22Rv1 (cell line): ENCODE results near the gene IL1A.
A peak's percentile ranks its signal among the peaks of the same experiment; 100 is the strongest.

Experiments
- H3K27ac ChIP-seq: fragments of 450-650 bp; 2 replicates; pipeline ENCODE4 v1.5.1; 2017
- ZFX ChIP-seq: fragments of 450-650 bp; IDR thresholded peaks from 2 replicates; pipeline ENCODE4 v1.6.1; 2017; ENCODE audit warnings: antibody characterized with exemption, borderline replicate concordance
- TF ChIP-seq, protein P1 (sequence below): fragments of 450-650 bp; IDR thresholded peaks from 2 replicates; pipeline ENCODE4 v1.5.1; 2017; ENCODE audit warnings: mild to moderate bottlenecking

The IL1A gene

GRCh38 chr2:112749755-112750559 lies 34.3 kb downstream of the IL1A start:
- no peak overlapping the region; the same call in 1 of the 2 replicates for H3K27ac ChIP-seq
- TF ChIP-seq ZFX: no peak
- TF ChIP-seq, protein P1, sequence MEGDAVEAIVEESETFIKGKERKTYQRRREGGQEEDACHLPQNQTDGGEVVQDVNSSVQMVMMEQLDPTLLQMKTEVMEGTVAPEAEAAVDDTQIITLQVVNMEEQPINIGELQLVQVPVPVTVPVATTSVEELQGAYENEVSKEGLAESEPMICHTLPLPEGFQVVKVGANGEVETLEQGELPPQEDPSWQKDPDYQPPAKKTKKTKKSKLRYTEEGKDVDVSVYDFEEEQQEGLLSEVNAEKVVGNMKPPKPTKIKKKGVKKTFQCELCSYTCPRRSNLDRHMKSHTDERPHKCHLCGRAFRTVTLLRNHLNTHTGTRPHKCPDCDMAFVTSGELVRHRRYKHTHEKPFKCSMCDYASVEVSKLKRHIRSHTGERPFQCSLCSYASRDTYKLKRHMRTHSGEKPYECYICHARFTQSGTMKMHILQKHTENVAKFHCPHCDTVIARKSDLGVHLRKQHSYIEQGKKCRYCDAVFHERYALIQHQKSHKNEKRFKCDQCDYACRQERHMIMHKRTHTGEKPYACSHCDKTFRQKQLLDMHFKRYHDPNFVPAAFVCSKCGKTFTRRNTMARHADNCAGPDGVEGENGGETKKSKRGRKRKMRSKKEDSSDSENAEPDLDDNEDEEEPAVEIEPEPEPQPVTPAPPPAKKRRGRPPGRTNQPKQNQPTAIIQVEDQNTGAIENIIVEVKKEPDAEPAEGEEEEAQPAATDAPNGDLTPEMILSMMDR: peak; percentile 97

DNA sequence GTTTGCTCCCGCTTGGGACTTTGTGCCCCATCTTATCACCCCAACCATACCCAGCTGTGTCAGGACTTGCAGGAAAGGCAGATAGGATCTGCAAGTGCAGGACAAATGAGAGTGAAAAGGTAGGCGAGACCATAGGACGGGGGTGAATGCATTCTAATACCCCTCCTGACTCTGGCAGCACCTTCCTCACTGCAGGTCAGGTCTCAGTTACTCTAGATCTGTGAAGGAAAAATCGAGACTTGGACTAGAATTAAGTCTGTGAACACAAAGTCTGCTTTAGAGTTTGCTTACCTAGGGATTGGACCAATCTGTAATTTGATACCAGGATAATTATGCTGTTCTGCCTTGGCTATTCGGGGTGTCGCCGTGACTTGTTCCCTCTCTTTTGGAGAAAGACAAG lies 43.8 kb downstream of the IL1A start:
- TF ChIP-seq, protein P1: no peak
- TF ChIP-seq ZFX: no peak
- H3K27ac ChIP-seq: no peak overlapping the region

DNA sequence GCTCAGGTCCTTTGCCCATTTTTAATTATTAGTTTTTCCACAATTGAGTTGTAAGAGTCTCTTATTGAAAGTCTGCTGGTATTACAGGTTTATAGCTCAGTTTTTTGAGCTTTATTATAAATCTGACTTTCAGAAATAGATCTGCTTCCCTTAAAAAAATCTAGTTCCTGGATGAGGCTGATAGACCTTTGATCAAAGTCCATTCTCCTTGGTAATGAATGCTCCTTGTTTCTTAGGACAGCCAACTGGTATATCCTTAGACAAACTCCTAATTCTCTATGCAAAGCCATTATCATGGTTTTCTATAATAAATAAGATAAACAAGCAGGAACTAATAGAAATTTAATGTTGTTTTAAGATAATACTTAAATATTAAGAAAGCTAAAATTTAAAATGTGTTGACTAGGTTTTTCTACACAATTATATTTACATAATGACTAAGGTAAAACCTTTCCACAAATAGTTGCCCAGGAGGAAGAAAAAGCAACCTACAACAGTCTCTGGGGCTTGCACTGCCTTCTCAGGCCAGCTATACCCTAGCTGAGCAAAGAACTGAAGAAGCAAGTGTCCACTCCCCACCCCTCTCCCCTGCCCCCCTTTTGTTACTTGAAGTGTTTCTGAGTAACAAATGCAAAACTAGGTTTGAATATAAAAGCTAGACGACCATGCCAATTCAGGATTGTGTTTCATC lies 46.6 kb downstream of the IL1A start:
- H3K27ac ChIP-seq: no peak overlapping the region
- no peak for TF ChIP-seq ZFX
- TF ChIP-seq, protein P1: no peak

GRCh38 chr2:112733871-112734270 lies 50.4 kb downstream of the IL1A start:
- H3K27ac ChIP-seq: no peak overlapping the region
- no peak for TF ChIP-seq ZFX
- TF ChIP-seq, protein P1: no peak

DNA sequence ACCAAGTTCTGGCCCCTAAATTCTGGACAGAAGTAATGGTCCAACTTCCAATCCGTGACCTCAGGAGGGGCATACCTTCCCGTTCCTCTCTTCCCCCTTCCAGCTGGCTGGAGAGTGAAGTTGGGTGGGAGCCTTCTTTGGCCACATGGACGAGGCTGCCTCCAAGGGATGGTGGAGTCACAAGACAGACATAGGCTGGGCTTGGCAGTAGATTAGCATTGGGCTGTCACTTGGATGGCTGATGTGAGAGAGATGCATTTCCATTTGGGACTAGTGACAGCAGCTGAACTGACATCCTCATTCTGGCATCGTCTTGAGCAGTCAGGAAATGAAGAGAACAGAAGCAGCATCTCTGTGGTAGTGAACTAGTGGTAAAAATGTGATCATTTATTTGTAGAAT lies 50.8 kb downstream of the IL1A start:
- TF ChIP-seq, protein P1: no peak
- TF ChIP-seq ZFX: no peak
- H3K27ac ChIP-seq: no peak overlapping the region

- H3K27ac ChIP-seq: no peak overlapping the region
- no peak for TF ChIP-seq ZFX
Measured at GRCh38 chr2:112731479-112731878, 52.8 kb downstream of the IL1A start.

DNA sequence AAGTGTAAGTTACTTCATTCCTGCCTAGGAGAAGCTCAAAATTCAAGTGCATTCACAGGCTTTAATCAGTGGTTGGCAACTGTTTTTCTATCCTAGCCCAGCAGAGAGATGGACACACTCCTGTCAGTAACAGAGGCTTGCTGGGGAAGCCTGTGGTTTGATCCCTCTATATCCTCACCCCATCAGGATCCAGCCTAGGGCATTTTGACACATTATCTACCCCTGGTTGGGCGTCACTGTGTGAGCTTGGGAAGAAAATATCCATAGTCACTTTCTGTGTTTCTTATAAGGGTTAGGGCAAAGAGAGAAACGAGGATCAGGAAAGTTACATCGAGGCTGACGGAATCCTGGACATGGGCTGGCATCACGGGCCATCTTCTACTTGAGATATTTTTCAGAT lies 53.5 kb downstream of the IL1A start:
- no peak overlapping the region for H3K27ac ChIP-seq

More for the DNA sequence above, 53.5 kb downstream of the IL1A start:
- no peak for TF ChIP-seq ZFX
- TF ChIP-seq, protein P1: no peak
